DND-41 (cell line): ENCODE measurements around the gene SLCO4A1.
"Not testable (repeated sequence)": the region's sequence is repeated elsewhere in the genome, so short reads cannot be mapped to it uniquely, and the experiment has no call there.

Experiments used
- EZH2 ChIP-seq: IDR thresholded peaks from 3 replicates; pipeline ENCODE4 v1.6.1; 2012; ENCODE audit warnings: borderline replicate concordance, low read depth, mild to moderate bottlenecking, moderate library complexity, low read length, inconsistent platforms; ENCODE audit not compliant: severe bottlenecking
- TF ChIP-seq, protein P1 (sequence below): IDR thresholded peaks from 2 replicates; pipeline ENCODE4 v1.5.1; 2012; ENCODE audit warnings: borderline replicate concordance, low read length, moderate library complexity, mild to moderate bottlenecking; ENCODE audit not compliant: poor library complexity, severe bottlenecking; ENCODE audit errors: extremely low read depth

DNA sequence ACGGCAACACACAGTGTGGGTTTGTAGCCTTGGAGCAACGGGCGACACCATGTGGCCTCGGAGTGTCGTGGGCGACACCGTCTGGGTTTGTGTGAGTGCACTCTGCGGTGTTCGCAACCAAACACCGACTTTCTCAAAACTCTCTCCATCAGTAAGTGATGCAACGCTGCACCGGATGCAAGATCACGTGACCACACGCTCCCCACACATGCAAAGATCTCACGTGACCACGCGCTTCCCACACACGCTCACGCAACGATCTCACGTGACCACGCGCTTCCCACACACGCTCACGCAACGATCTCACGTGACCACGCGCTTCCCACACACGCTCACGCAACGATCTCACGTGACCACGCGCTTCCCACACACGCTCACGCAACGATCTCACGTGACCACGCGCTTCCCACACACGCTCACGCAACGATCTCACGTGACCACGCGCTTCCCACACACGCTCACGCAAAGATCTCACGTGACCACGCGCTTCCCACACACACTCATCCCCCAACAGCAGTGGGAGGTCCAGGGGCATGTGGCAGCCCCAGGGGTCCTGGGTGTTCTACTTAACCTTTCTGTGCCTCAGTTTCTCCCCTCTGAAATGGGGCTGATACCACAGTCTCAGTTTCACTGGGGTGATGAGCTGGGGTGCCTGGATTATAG, 41.5 kb downstream of the SLCO4A1 start:
- TF ChIP-seq, protein P1, sequence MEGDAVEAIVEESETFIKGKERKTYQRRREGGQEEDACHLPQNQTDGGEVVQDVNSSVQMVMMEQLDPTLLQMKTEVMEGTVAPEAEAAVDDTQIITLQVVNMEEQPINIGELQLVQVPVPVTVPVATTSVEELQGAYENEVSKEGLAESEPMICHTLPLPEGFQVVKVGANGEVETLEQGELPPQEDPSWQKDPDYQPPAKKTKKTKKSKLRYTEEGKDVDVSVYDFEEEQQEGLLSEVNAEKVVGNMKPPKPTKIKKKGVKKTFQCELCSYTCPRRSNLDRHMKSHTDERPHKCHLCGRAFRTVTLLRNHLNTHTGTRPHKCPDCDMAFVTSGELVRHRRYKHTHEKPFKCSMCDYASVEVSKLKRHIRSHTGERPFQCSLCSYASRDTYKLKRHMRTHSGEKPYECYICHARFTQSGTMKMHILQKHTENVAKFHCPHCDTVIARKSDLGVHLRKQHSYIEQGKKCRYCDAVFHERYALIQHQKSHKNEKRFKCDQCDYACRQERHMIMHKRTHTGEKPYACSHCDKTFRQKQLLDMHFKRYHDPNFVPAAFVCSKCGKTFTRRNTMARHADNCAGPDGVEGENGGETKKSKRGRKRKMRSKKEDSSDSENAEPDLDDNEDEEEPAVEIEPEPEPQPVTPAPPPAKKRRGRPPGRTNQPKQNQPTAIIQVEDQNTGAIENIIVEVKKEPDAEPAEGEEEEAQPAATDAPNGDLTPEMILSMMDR, result not testable (repeated sequence)
- TF ChIP-seq EZH2, result not testable (repeated sequence)
